Parathyroid adenoma (tissue), 2 donors: Measurements from ENCODE around the gene ZNF605.
"Not testable (repeated sequence)": the region's sequence is repeated elsewhere in the genome, so short reads cannot be mapped to it uniquely, and the experiment has no call there.

ENCODE experiments used
- H2AFZ ChIP-seq: fragments of 300-600 bp; sonication (generic); one replicate; pipeline ENCODE4 v1.7.0; 2017; ENCODE audit warnings: antibody characterized with exemption, mild to moderate bottlenecking
- H3K27ac ChIP-seq: fragments of 300-600 bp; sonication (generic); one replicate; pipeline ENCODE4 v1.7.0; 2017
- H3K27me3 ChIP-seq: fragments of 300-600 bp; sonication (generic); one replicate; pipeline ENCODE4 v1.7.0; 2017; ENCODE audit warnings: low read length; ENCODE audit not compliant: control insufficient read depth, insufficient read depth
- H3K36me3 ChIP-seq: fragments of 300-600 bp; sonication (generic); one replicate; pipeline ENCODE4 v1.7.0; 2017; ENCODE audit warnings: low read length; ENCODE audit not compliant: control insufficient read depth, insufficient read depth
- H3K4me1 ChIP-seq: fragments of 300-600 bp; sonication (generic); one replicate; pipeline ENCODE4 v1.7.0; 2017; ENCODE audit warnings: control low read depth
- H3K4me2 ChIP-seq: fragments of 300-600 bp; sonication (generic); one replicate; pipeline ENCODE4 v1.7.0; 2017; ENCODE audit warnings: low read length
- H3K4me3 ChIP-seq: fragments of 300-600 bp; sonication (generic); one replicate; pipeline ENCODE4 v1.7.0; 2017; ENCODE audit warnings: low read depth, low read length
- H3K79me2 ChIP-seq: fragments of 300-600 bp; sonication (generic); one replicate; pipeline ENCODE4 v1.7.0; 2017; ENCODE audit warnings: control low read depth
- H3K9ac ChIP-seq: fragments of 300-600 bp; sonication (generic); one replicate; pipeline ENCODE4 v1.7.0; 2017; ENCODE audit warnings: mild to moderate bottlenecking
- H3K9me3 ChIP-seq: fragments of 300-600 bp; sonication (generic); one replicate; pipeline ENCODE4 v1.7.0; 2017; ENCODE audit warnings: low read length; ENCODE audit not compliant: control insufficient read depth
- TF ChIP-seq, protein P1 (sequence below): fragments of 300-600 bp; sonication (generic); IDR thresholded peaks from one replicate; pipeline ENCODE4 v1.7.0; 2017; ENCODE audit warnings: antibody characterized with exemption, mild to moderate bottlenecking
- donor health status: primary hyperparathyroidism.

The ZNF605 gene

DNA sequence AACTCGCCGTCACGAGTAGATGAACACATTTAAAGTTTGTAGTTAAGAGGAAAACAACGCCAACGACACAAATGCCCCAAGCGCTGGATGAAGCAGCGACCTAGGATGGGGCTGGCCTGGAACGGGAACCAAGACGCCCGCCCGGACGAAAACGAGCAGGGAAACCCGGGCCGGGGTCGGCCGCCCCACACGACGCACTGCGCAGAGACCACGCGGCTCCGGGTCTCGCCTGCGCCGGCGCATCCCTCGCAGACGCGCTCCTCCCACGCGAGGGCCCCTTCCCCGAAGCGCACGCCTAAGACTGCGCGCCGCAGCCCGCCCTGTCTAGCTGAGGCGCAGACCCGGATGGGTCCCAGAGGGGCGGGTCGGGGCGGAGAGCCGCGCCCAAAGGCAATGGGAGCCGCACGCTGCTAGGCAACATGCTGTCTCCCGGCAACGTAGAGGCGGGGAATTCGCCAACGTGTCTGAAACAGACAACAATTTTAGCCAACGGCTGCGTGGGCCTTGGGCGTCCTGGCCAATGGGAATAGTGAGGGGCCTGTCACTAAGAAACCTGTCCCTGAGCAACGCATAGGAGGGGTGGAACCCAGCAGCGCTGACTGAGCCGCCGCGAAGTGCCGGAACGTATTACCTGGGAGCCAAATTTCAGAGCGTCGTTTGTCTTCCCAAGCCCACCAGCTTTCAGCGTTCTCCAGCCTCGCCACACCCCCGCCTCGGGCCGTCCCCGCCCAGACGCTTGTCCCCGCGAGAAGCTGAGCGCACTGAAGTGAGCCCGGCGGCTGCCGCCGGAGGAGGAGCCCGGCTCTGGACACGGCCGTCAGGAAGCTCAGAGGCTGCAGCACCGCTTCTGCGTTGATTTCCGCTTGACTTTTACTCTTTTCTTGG, 47.7 kb downstream of the ZNF605 start:
- peak overlapping the region; percentile 82 for H3K4me2 ChIP-seq
- no peaks in the 10 kb centered on the region for H3K79me2 ChIP-seq
- peak overlapping the region; percentile 74 for H3K27ac ChIP-seq
- H3K36me3 ChIP-seq: no peaks in the 10 kb centered on the region
- H3K9ac ChIP-seq: peak overlapping the region; percentile 8
- peak overlapping the region; percentile 66 for H3K4me3 ChIP-seq
- no peaks in the 10 kb centered on the region for H3K27me3 ChIP-seq
- H2AFZ ChIP-seq: peak overlapping the region; percentile 90
- TF ChIP-seq, protein P1, sequence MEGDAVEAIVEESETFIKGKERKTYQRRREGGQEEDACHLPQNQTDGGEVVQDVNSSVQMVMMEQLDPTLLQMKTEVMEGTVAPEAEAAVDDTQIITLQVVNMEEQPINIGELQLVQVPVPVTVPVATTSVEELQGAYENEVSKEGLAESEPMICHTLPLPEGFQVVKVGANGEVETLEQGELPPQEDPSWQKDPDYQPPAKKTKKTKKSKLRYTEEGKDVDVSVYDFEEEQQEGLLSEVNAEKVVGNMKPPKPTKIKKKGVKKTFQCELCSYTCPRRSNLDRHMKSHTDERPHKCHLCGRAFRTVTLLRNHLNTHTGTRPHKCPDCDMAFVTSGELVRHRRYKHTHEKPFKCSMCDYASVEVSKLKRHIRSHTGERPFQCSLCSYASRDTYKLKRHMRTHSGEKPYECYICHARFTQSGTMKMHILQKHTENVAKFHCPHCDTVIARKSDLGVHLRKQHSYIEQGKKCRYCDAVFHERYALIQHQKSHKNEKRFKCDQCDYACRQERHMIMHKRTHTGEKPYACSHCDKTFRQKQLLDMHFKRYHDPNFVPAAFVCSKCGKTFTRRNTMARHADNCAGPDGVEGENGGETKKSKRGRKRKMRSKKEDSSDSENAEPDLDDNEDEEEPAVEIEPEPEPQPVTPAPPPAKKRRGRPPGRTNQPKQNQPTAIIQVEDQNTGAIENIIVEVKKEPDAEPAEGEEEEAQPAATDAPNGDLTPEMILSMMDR: no peak
- no peaks in the 10 kb centered on the region for H3K4me1 ChIP-seq
- H3K9me3 ChIP-seq: no peaks in the 10 kb centered on the region

DNA sequence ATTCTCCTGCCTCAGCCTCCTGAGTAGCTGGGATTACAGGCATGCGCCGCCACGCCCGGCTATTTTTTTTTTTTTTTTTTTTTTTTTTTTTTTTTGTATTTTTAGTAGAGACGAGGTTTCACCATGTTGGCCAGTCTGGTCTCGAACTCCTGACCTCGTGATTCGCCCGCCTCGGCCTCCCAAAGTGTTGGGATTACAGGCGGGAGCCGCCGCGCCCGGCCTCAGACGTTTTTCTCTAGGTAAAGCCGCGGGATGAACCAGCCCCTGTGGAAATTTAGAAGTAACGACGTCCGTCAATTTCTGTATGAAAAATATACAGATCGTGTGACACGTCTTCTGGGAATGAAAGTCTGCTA, 48.3 kb downstream of the ZNF605 start:
- H3K9me3 ChIP-seq, H3K9ac ChIP-seq: not testable (repeated sequence)

DNA sequence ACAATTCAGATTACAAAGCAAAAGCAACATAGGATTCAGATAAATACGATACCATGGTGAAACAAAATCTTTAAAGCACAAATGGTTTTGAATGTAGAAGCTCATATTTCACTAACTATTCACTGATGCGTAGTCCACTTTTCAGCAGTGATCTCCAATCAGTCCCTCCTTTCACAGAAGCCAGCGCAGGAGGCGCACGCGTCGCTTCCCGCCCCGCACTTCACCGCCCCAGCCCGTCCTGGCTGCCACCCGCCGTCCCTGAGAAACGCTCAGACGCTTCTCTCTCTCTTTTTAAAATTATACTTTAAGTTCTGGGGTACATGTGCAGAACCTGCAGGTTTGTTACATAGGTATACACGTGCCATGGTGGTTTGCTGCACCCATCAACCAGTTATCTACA, 48.9 kb downstream of the ZNF605 start:
- Histone ChIP-seq H3K27ac (no peak overlapping the region), H2AFZ (peak overlapping the region; percentile 26), H3K4me3 (peak overlapping the region; percentile 25), H3K79me2 (no peaks in the 10 kb centered on the region), H3K4me2 (peak overlapping the region; percentile 55), H3K36me3 (no peaks in the 10 kb centered on the region), H3K27me3 (no peaks in the 10 kb centered on the region), H3K9me3 (no peaks in the 10 kb centered on the region), H3K9ac (no peak overlapping the region), H3K4me1 (no peaks in the 10 kb centered on the region)
- TF ChIP-seq, protein P1: no peak

More for the DNA sequence above, 48.3 kb downstream of the ZNF605 start:
- H3K36me3 ChIP-seq, H3K4me1 ChIP-seq, H3K79me2 ChIP-seq, H3K27me3 ChIP-seq: not testable (repeated sequence)
- Histone ChIP-seq H3K4me3 (peak overlapping the region; percentile 66), H3K4me2 (peak overlapping the region; percentile 82), H2AFZ (peak overlapping the region; percentile 90), H3K27ac (peak overlapping the region; percentile 74)

DNA sequence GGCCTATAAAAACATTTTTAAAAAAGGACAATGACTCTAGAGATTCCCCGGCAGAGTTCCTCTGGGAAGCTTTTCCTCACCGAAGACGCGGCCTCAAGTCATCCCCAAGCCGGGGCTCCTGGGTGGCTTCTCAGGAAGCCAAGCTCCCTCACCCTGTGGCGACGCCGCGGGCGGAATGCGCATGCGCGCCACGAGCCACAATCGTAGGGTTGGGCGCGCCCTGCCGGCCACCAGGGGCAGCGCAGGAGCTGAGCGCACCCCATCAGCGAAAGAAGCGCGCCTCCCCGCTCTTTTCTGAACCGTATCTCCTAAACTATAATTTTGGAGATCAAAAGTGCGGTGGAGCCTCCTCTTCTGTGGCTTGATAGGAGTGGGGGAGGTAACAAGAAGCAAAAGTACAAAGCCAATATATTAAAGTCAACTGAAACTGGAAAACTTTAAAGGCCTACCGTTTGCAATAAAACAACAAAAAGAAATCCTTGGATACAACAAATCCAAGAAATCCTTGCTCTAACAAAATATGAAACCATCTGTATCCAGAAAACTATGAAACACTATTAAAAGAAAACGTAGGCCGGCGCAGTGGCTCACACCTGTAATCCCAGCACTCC, 51.3 kb downstream of the ZNF605 start:
- Histone ChIP-seq H3K79me2 (no peaks in the 10 kb centered on the region), H3K4me1 (no peaks in the 10 kb centered on the region), H2AFZ (no peak overlapping the region), H3K4me3 (no peak overlapping the region), H3K9me3 (no peaks in the 10 kb centered on the region), H3K36me3 (no peaks in the 10 kb centered on the region), H3K27me3 (no peaks in the 10 kb centered on the region), H3K27ac (no peak overlapping the region), H3K4me2 (peak overlapping the region; percentile 20), H3K9ac (no peak overlapping the region)
- TF ChIP-seq, protein P1: peak; percentile 38

DNA sequence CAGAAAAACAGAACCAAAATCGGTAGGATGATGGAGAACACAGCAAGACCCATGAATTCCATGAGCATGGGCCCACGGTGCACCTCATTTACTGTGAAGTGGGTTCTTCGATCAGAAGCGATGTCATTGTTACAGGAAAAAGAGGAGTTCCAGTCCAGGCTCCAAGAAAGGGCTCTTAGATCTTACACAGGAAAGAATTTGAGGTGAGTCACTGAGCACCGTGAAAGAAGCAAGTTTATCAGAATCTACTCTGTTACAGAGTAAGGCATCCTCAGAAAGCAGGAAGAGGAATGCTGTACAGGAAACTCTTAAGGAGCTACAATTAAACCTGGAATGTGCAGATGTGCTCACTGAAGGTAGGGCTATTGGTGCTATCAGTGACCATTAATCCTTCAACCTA, 57.1 kb downstream of the ZNF605 start:
- Histone ChIP-seq H3K9ac (no peak overlapping the region), H3K9me3 (no peaks in the 10 kb centered on the region), H3K27me3 (no peaks in the 10 kb centered on the region), H3K4me1 (no peaks in the 10 kb centered on the region), H3K36me3 (no peaks in the 10 kb centered on the region), H3K27ac (no peak overlapping the region), H3K4me2 (no peak overlapping the region), H3K4me3 (no peak overlapping the region), H2AFZ (no peak overlapping the region), H3K79me2 (no peaks in the 10 kb centered on the region)
- TF ChIP-seq, protein P1: no peak
